Stimulated activated CD4-positive, alpha-beta T cell treated with anti-CD3 and anti-CD28 coated beads, Interleukin-2, amount 100 ng/mL, for 24 hours (primary cell): ENCODE measurements around the gene PLEKHB2.
"Not testable (repeated sequence)": the region's sequence is repeated elsewhere in the genome, so short reads cannot be mapped to it uniquely, and the experiment has no call there.

ENCODE experiments used
- DNase-seq, 2 donors: peaks; one replicate each; pipeline ENCODE4 v3.0.0-alpha.2; 2020

Gene PLEKHB2

GRCh38 chr2:131146749-131147148 lies 41.6 kb downstream of the PLEKHB2 start:
- no peak for DNase-seq

GRCh38 chr2:131148426-131148825 lies 43.3 kb downstream of the PLEKHB2 start:
- DNase-seq, result no peak

GRCh38 chr2:131150109-131150508 lies 45.0 kb downstream of the PLEKHB2 start:
- DNase-seq, result not testable (repeated sequence)

- DNase-seq, result no peak
Measured at GRCh38 chr2:131151398-131151797, 46.3 kb downstream of the PLEKHB2 start.

GRCh38 chr2:131152074-131152473 lies 46.9 kb downstream of the PLEKHB2 start:
- no peak for DNase-seq

GRCh38 chr2:131153529-131153928 lies 48.4 kb downstream of the PLEKHB2 start:
- no peak for DNase-seq

GRCh38 chr2:131154071-131154531 lies 49.0 kb downstream of the PLEKHB2 start:
- DNase-seq, result peak; percentile 82 to 84

- DNase-seq, result no peak
Measured at GRCh38 chr2:131154647-131155046, 49.5 kb downstream of the PLEKHB2 start.

- no peak for DNase-seq
Measured at GRCh38 chr2:131155208-131155855, 50.2 kb downstream of the PLEKHB2 start.

- peak in 1 of 2 donors; percentile 25 for DNase-seq
Measured at GRCh38 chr2:131156452-131157149, 51.5 kb downstream of the PLEKHB2 start.

- DNase-seq, result not testable (repeated sequence)
Measured at GRCh38 chr2:131165562-131165961, 60.4 kb downstream of the PLEKHB2 start.

- no peak for DNase-seq
Measured at GRCh38 chr2:131168538-131168937, 63.4 kb downstream of the PLEKHB2 start.

- not testable (repeated sequence) for DNase-seq
Measured at GRCh38 chr2:131178050-131178449, 72.9 kb downstream of the PLEKHB2 start.

- not testable (repeated sequence) for DNase-seq
Measured at GRCh38 chr2:131178721-131179418, 73.7 kb downstream of the PLEKHB2 start.

GRCh38 chr2:131181451-131181850 lies 76.3 kb downstream of the PLEKHB2 start:
- not testable (repeated sequence) for DNase-seq

GRCh38 chr2:131193421-131193820 lies 88.3 kb downstream of the PLEKHB2 start:
- DNase-seq, result not testable (repeated sequence)

GRCh38 chr2:131196186-131196585 lies 91.0 kb downstream of the PLEKHB2 start:
- DNase-seq, result not testable (repeated sequence)
